NB4 (cell line): ENCODE data around the gene ZNF30.
A peak's percentile ranks its signal among the peaks of the same experiment; 100 is the strongest.

ENCODE experiments used
- DNase-seq: peaks from one replicate; pipeline ENCODE4 v3.0.0; 2010; ENCODE audit warnings: low read depth
- H3K4me3 ChIP-seq: one replicate; pipeline ENCODE4 v1.5.1; 2011; ENCODE audit warnings: mild to moderate bottlenecking, low read depth, low read length, moderate library complexity
- CTCF ChIP-seq: IDR thresholded peaks from one replicate; pipeline ENCODE4 v1.5.1; 2012; ENCODE audit warnings: low read depth, low read length
- MAX ChIP-seq: IDR thresholded peaks from 2 replicates; pipeline ENCODE4 v1.6.1; 2011; ENCODE audit warnings: low read depth, low read length
- MYC ChIP-seq: IDR thresholded peaks from 2 replicates; pipeline ENCODE4 v1.6.1; 2011; ENCODE audit warnings: low read depth, low read length
- POLR2A ChIP-seq: IDR thresholded peaks from 2 replicates; pipeline ENCODE4 v1.6.1; 2011; ENCODE audit warnings: mild to moderate bottlenecking; ENCODE audit not compliant: insufficient read length; ENCODE audit errors: extremely low read depth

The ZNF30 gene

GRCh38 chr19:34926361-34926684 is 380 bp upstream of the ZNF30 start:
- TF ChIP-seq POLR2A (no peak), MAX (no peak), CTCF (no peak), MYC (no peak)
- no peak for DNase-seq
- H3K4me3 ChIP-seq = peak overlapping the region; percentile 11

GRCh38 chr19:34932494-34932893 is 5.8 kb downstream of the ZNF30 start:
- DNase-seq = no peak
- H3K4me3 ChIP-seq = no peak overlapping the region
- TF ChIP-seq MAX = no peak

- DNase-seq = no peak
- TF ChIP-seq MYC (no peak), CTCF (no peak), MAX (no peak), POLR2A (no peak)
- no peak overlapping the region for H3K4me3 ChIP-seq
These were observed 9.5 kb downstream of the ZNF30 start for GRCh38 chr19:34936184-34936583.

GRCh38 chr19:34938886-34939285 is 12.2 kb downstream of the ZNF30 start:
- TF ChIP-seq POLR2A (no peak), MYC (no peak), MAX (no peak), CTCF (no peak)
- no peak for DNase-seq
- H3K4me3 ChIP-seq = no peak overlapping the region

- TF ChIP-seq MAX (no peak), POLR2A (no peak), MYC (no peak), CTCF (no peak)
- no peak overlapping the region for H3K4me3 ChIP-seq
- DNase-seq = no peak
These were observed 17.3 kb downstream of the ZNF30 start for GRCh38 chr19:34943861-34944573.

GRCh38 chr19:34953092-34953491 is 26.4 kb downstream of the ZNF30 start:
- no peak for TF ChIP-seq POLR2A
- TF ChIP-seq MYC = no peak
- TF ChIP-seq CTCF = no peak
- TF ChIP-seq MAX = no peak
- DNase-seq = no peak
- H3K4me3 ChIP-seq = no peak overlapping the region
